Tibial nerve (tissue), 4 donors: ENCODE results near the gene TMEM259. TPM values are rescaled to one million over a fixed set of nuclear protein-coding genes. Genes with fewer than 3 reads are reported as not detected.

Source experiments
- DNase-seq, 2 donors: peaks; one replicate each; pipeline ENCODE4 v3.0.0-alpha.2; 2019; ENCODE audit warnings: low spot score in 2 of 2
- H3K27ac ChIP-seq, 4 donors: fragments of 200-600 bp; sonication (generic) in 3 of 4; one replicate each; pipeline ENCODE4 v1.5.1; 2017 to 2019; ENCODE audit warnings: mild to moderate bottlenecking in 1 of 4
- H3K27me3 ChIP-seq, 2 donors: fragments of 200-600 bp; sonication (generic) in 1 of 2; one replicate each; pipeline versions ENCODE4 v1.5.1 to v1.6.0; 2017 to 2019
- H3K36me3 ChIP-seq, 3 donors: fragments of 200-600 bp; sonication (generic); one replicate each; pipeline ENCODE4 v1.5.1; 2018 to 2019
- H3K4me1 ChIP-seq, 4 donors: fragments of 200-600 bp; sonication (generic) in 3 of 4; one replicate each; pipeline ENCODE4 v1.5.1; 2017 to 2019
- H3K4me3 ChIP-seq, 4 donors: fragments of 200-600 bp; sonication (generic) in 3 of 4; one replicate each; pipeline ENCODE4 v1.5.1; 2017 to 2019; ENCODE audit warnings: mild to moderate bottlenecking in 1 of 4, moderate library complexity in 1 of 4
- H3K9me3 ChIP-seq, 4 donors: fragments of 200-600 bp; sonication (generic) in 3 of 4; one replicate each; pipeline ENCODE4 v1.5.1; 2017 to 2019
- CTCF ChIP-seq, 5 experiments: fragments of 200-600 bp in 3 of 5; fragments of 450-650 bp in 2 of 5; sonication (generic) in 3 of 5; IDR thresholded peaks; one replicate each; pipeline ENCODE4 v1.5.1; 2016 to 2019; ENCODE audit warnings: antibody characterized with exemption in 5 of 5, mild to moderate bottlenecking in 3 of 5, moderate library complexity in 2 of 5
- EP300 ChIP-seq, 2 donors: sonication (generic); formaldehyde crosslinking; IDR thresholded peaks; one replicate each; pipeline ENCODE4 v1.6.1; 2017; ENCODE audit warnings: antibody characterized with exemption in 2 of 2, mild to moderate bottlenecking in 1 of 2
- POLR2A ChIP-seq, 2 donors: fragments of 450-650 bp; IDR thresholded peaks; one replicate each; pipeline ENCODE4 v1.6.1; 2017; ENCODE audit warnings: antibody characterized with exemption in 2 of 2, mild to moderate bottlenecking in 2 of 2, moderate library complexity in 2 of 2
- WGBS, 2 donors: methylation state at CpG; one replicate each; pipeline ENCODE4 v1.1.5; 2018; 5-methylcytosine and 5-hydroxymethylcytosine counted together
- total RNA-seq, 4 donors: library from RNA; depleted of rRNA; stranded (reverse); fragments of >200 nt; gene quantifications; one replicate each; pipeline ENCODE4 v1.1.0, GENCODE V29; 2016

TMEM259 gene
- total RNA-seq, 4 donors from 2014 or later: 229 to 459 (median 325) TPM

GRCh38 chr19:1061987-1062386, 41.1 kb upstream of the TMEM259 start:
- Histone ChIP-seq H3K36me3 (peaks cover 0 to 25% (median 0%) of the 10 kb centered on the region in 3 donors), H3K9me3 (peaks cover 0 to 43% (median 10%) of the 10 kb centered on the region in 4 donors), H3K27ac (no peak overlapping the region), H3K4me1 (peaks cover 0 to 29% (median 12%) of the 10 kb centered on the region in 4 donors), H3K4me3 (no peak overlapping the region), H3K27me3 (peaks cover 0 to 18% of the 10 kb centered on the region in 2 donors)
- 69 to 93% methylated on average over 12 to 20 of the region's 20 CpGs for WGBS, 2 donors
- DNase-seq: no peak
- TF ChIP-seq EP300 (IDR thresholded peaks at IDR 0.05): no peak
- no peak for TF ChIP-seq CTCF (IDR thresholded peaks at IDR 0.05)
- TF ChIP-seq POLR2A (IDR thresholded peaks at IDR 0.05): no peak

GRCh38 chr19:1060689-1061088, 39.8 kb upstream of the TMEM259 start:
- no peak overlapping the region for H3K27ac ChIP-seq
- peaks cover 0 to 38% (median 0%) of the 10 kb centered on the region in 3 donors for H3K36me3 ChIP-seq
- DNase-seq: no peak
- H3K4me1 ChIP-seq: peaks cover 0 to 16% (median 4%) of the 10 kb centered on the region in 4 donors
- TF ChIP-seq CTCF (IDR thresholded peaks at IDR 0.05): no peak
- TF ChIP-seq EP300 (IDR thresholded peaks at IDR 0.05): no peak
- no peak for TF ChIP-seq POLR2A (IDR thresholded peaks at IDR 0.05)
- peaks cover 0 to 56% (median 15%) of the 10 kb centered on the region in 4 donors for H3K9me3 ChIP-seq
- WGBS, 2 donors: 68 to 85% methylated on average over 5 of the region's 5 CpGs
- no peak overlapping the region for H3K4me3 ChIP-seq
- H3K27me3 ChIP-seq: peaks cover 0 to 5% of the 10 kb centered on the region in 2 donors

- peaks cover 0 to 68% (median 15%) of the 10 kb centered on the region in 4 donors for H3K9me3 ChIP-seq
- 92 to 93% methylated on average over 4 to 5 of the region's 5 CpGs for WGBS, 2 donors
- no peak for TF ChIP-seq POLR2A (IDR thresholded peaks at IDR 0.05)
- no peak for TF ChIP-seq EP300 (IDR thresholded peaks at IDR 0.05)
- no peak for TF ChIP-seq CTCF (IDR thresholded peaks at IDR 0.05)
- H3K36me3 ChIP-seq: peaks cover 0 to 52% (median 0%) of the 10 kb centered on the region in 3 donors
- H3K4me1 ChIP-seq: no peaks in the 10 kb centered on the region
- no peaks in the 10 kb centered on the region for H3K27me3 ChIP-seq
- no peak for DNase-seq
- no peak overlapping the region for H3K27ac ChIP-seq
- H3K4me3 ChIP-seq: no peak overlapping the region
These were observed 37.2 kb upstream of the TMEM259 start for GRCh38 chr19:1058112-1058511.

- Histone ChIP-seq H3K27ac (no peak overlapping the region), H3K4me3 (no peak overlapping the region), H3K9me3 (peaks cover 0 to 68% (median 15%) of the 10 kb centered on the region in 4 donors), H3K4me1 (no peaks in the 10 kb centered on the region), H3K36me3 (peaks cover 0 to 52% (median 0%) of the 10 kb centered on the region in 3 donors), H3K27me3 (no peaks in the 10 kb centered on the region)
- no peak for DNase-seq
- TF ChIP-seq CTCF (IDR thresholded peaks at IDR 0.05) (peak in 1 of 5 experiments; percentile 28), POLR2A (IDR thresholded peaks at IDR 0.05) (no peak)
- WGBS, 2 donors: 46 to 55% methylated on average over 3 of the region's 3 CpGs
These were observed 36.4 kb upstream of the TMEM259 start for GRCh38 chr19:1057176-1057855.

- Histone ChIP-seq H3K4me1 (no peaks in the 10 kb centered on the region), H3K36me3 (peaks cover 0 to 52% (median 0%) of the 10 kb centered on the region in 3 donors), H3K27ac (no peak overlapping the region), H3K4me3 (no peak overlapping the region), H3K9me3 (peaks cover 0 to 64% (median 15%) of the 10 kb centered on the region in 4 donors), H3K27me3 (no peaks in the 10 kb centered on the region)
- TF ChIP-seq EP300 (IDR thresholded peaks at IDR 0.05): no peak
- TF ChIP-seq CTCF (IDR thresholded peaks at IDR 0.05): no peak
- TF ChIP-seq POLR2A (IDR thresholded peaks at IDR 0.05): no peak
- WGBS, 2 donors: 96 to 98% methylated on average over 19 to 20 of the region's 20 CpGs
- no peak for DNase-seq
These were observed 35.1 kb upstream of the TMEM259 start for GRCh38 chr19:1055886-1056620.
